GM23248 (cell line): Measurements from ENCODE around the gene CCDC158.

Experiments used
- EZH2 ChIP-seq: fragments of 200-600 bp; sonication (generic); IDR thresholded peaks from 2 replicates; pipeline ENCODE4 v1.6.1; 2018; ENCODE audit warnings: antibody characterized with exemption, mild to moderate bottlenecking; ENCODE audit not compliant: insufficient read depth, poor library complexity, severe bottlenecking
- EZH2phosphoT487 ChIP-seq: fragments of 200-600 bp; sonication (generic); IDR thresholded peaks from 2 replicates; pipeline ENCODE4 v1.6.1; 2018; ENCODE audit warnings: antibody characterized with exemption, moderate library complexity, mild to moderate bottlenecking, low read depth; ENCODE audit not compliant: insufficient read depth

DNA sequence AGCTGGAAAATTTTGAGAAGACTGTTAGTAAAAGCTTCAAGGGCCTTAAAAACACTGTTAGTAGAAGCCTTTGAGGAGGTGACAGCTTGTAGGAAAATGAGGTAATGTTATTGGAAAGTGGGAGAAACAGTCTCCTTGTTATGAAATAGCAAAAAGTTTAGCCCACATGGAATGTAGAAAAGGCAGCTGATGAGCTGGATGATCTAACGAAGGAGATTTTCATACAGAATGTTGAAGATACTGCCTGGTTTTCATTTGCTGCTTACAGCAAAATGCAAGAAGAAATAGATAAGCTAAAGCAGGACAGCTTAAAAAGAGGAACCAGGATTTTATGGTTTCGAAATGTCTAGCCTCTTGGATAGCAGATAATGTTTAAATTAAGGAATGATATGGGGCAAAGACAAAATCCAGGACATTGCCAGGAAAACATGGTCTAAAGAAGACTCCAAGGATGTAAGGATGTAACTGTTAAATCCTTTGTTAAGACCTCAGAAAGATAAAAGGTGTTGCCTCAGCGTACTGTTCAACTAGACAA, 124.6 kb downstream of the CCDC158 start:
- no peak for TF ChIP-seq EZH2phosphoT487
- no peak for TF ChIP-seq EZH2
